GM21786 (cell line): ENCODE results near the gene PARP16.
"Not testable (repeated sequence)": the region's sequence is repeated elsewhere in the genome, so short reads cannot be mapped to it uniquely, and the experiment has no call there.

Source experiments
- ATAC-seq: cut with Tn5 transposase; IDR thresholded peaks from one replicate; pipeline ENCODE4 v1.9.1; 2021; ENCODE audit not compliant: unreplicated experiment

PARP16 gene

GRCh38 chr15:65278480-65278879, 8.2 kb downstream of the PARP16 start:
- ATAC-seq, result no peak

GRCh38 chr15:65277015-65277414, 9.7 kb downstream of the PARP16 start:
- no peak for ATAC-seq

GRCh38 chr15:65275728-65276126, 11.0 kb downstream of the PARP16 start:
- ATAC-seq, result no peak

DNA sequence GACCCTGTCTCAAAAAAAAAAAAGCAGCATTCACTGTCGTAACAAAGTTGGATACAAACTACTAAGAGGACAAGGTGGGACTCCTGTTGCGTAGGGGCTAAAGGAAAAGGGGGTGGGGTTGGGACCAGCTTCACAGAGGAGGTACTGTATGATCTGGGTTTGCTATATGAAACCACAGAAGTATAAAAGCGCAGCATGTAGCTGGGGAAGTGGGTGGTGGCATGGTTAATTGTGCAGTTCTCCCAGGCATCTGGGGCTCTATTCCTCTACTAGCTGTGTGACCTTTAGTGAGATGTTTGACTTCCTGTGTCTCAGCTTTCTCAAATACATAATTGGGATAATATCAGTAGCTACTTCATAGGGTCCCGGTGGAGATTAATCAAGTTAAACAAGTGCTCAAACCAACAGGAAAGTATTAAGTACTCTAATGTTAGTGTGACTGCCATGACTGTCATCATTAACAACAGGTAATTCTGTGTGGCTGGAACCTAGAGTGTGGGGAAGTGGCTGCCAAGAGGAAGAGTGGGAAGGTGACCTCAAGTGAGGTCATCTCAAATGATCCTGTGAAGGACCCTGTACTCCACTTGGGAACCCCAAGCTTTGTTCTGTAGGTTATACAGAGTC, 11.5 kb downstream of the PARP16 start:
- ATAC-seq, result no peak

GRCh38 chr15:65270811-65271545, 15.7 kb downstream of the PARP16 start:
- not testable (repeated sequence) for ATAC-seq

DNA sequence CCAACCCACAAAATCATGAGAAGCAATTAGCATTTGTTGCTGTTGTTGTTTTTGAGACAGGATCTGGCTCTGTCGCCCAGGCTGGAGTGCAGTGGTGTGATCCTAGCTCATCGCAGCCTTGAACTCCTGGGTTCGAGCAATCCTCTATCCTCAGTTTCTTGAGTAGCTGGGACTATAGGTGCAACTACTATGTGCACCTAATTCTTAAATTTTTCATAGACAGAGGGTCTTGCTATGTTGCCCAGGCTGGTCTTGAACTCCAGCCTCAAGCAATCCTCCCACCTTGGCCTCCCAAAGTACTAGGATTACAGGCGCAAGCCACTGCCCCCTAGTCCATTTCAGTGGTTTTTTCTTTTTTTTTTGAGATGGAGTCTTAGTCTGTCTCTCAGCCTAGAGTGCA, 18.3 kb downstream of the PARP16 start:
- ATAC-seq, result no peak

DNA sequence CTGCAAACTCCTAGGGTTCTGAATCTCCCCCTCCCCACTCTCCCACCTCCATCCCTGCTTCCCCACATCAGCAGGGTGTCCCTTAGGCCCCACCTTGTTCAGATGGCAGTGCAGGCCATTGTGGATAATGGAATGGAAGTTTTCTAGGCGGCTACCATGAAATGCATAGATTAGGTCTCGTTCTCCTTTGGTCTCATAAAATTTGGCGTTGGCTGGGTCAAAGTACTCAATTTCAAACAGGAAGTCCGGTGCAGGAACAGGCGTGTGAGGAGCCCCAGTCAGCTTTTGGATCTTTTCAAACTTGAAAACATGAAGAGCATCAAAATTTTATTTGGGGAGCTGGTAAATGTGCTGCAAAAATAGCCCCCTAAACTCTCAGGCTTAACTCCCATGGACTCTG, 20.2 kb downstream of the PARP16 start:
- no peak for ATAC-seq

GRCh38 chr15:65264863-65265430, 21.7 kb downstream of the PARP16 start:
- no peak for ATAC-seq

DNA sequence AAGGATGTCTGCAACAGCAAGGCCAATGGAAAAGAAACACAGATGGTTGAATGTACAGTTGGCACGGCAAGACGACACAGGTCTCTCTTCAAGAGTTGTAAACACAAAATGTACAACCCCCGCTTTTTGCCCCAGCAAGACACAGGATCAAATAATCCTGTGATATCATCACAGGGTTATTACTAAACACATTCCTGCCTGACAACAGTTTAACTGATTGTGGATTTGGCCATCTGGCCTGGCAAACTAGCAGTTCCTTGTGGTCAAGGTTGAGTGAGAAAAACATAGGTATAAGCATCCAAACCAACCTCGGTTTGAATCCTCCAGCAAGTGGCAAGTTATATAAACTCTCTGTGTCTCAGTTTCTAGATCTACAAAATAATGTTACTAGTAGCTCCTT, 23.4 kb downstream of the PARP16 start:
- ATAC-seq, result no peak

DNA sequence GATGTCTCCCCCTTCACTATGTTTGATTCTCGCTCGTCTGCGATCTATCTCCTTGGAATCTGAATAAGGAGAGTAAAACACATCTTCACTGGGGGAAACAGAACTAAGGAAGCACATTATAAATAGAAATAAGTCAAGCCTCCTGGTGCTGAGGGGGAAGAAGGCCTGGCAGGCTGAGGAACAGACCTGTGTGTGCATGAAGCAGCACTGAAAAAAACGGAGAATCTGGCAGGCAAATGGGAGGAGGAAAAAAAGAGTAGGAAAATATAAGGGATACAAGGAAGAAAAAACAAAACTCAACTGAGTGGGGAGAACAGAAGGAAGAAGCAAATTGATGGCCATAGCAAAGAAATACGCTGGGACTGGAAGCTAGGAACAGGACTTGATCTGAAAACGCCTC, 25.7 kb downstream of the PARP16 start:
- no peak for ATAC-seq

DNA sequence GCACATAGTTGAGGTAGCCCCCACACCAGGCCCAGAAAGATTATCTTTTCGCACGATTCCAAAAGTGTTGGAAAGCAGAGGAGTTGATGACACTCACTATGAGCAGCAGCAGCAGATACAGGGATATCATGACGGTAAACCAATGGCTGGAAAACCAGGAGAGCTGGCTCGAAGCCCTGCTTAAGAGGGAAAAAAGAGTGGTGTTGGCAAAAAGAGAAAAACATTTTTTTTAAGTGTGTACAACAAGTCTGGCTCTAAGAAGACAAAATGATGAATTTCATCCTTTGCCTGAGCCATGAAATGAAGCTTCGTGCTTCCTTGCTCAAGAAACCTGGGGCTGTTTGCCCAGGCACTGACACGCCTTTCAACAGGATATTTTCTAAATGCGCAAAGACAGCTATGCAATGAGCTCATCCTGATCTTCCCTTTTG, 27.3 kb downstream of the PARP16 start:
- no peak for ATAC-seq

DNA sequence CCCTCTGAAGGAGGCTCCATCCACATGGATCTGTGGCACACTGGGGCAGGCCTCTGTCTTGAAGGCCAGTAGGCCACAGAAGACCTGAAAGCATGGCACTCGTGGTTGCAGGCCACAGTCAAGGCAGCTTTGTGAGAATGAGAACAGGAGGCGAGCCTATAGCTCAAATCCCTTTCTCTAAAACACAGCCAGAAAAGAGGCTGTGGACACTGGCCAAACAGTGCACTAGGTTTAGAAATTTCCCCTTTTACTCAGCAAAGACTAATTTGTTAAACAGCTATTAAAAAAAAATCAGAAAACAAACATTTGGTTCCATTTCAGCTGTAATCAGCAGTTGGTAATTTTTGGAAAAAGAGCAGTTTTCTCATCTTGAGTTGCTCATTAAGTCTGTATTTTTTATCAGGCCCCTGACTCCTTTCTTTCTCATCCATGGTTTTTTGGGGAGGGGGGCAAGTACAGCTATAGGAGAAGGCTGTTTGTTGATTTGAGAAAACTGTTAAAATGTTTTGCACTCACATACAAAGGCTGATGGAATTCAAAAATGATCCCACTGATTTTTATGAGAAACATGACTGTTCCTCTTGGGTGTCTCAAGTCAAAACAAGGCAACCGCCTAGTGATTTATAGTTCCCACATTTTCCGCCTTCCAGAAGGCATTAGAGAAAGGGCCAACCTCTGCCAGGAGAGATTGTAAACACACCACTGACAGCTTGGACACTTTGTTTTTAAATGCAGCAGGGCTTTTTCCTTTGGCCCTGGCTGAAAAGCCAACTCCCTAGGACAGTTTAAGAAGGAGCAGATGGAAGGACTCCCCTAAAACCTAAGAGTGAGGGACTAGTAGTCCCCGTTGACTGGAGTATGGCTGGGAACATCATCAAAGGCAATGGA, 28.1 kb downstream of the PARP16 start:
- ATAC-seq, result no peak

GRCh38 chr15:65255486-65256140, 31.1 kb downstream of the PARP16 start:
- ATAC-seq, result no peak

DNA sequence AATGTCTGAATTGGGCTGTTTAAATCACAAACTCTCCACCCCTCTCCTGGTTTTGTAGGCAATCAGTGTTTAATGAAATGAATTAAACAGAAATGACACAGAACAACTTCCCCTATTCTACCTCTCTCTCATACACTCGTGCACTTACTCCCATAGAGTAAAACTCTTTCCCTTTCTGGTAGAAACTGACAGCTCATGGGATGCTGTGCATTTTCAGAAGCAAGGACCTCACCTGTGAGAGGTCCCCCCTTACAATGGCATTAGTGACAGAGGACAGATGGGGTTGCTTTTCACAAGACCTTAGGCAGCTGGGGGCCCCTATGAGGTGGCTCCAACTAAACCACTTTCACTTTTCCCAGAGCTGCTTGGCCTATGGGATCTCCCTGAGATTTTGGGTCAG, 31.9 kb downstream of the PARP16 start:
- ATAC-seq, result no peak

DNA sequence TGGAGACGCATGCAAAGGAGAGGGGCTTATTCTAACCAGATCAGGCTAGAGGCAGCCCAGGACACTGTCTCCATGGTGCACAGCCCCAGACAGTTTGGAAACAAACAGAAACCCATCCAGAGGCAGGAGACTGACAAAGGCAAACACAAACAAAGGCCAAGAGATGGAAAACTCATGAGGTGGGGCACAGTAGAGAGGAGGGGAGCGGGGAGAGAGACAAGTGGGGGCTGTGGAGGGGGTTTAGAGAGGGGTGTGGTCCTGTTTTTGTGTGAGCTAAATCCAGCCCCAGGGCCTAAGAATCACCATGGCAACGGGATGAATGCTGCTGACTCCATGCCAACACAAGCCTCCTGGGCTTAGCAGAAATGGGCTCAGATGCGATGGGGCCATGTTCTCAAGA, 32.3 kb downstream of the PARP16 start:
- no peak for ATAC-seq

- no peak for ATAC-seq
Measured at GRCh38 chr15:65249641-65250040, 37.0 kb downstream of the PARP16 start.

GRCh38 chr15:65248511-65249255, 38.0 kb downstream of the PARP16 start:
- no peak for ATAC-seq

- no peak for ATAC-seq
Measured at GRCh38 chr15:65246939-65247338, 39.7 kb downstream of the PARP16 start.

GRCh38 chr15:65246026-65246714, 40.5 kb downstream of the PARP16 start:
- no peak for ATAC-seq
